ENCODE results near the gene CITED4. TPM values are rescaled to one million over a fixed set of nuclear protein-coding genes. Genes with fewer than 3 reads are reported as not detected.
A peak's percentile ranks its signal among the peaks of the same experiment; 100 is the strongest.

Gene CITED4
- total and polyA plus RNA-seq, 2 experiments from 2014 or later, result 98.6 to 180 TPM

GRCh38 chr1:40823983-40824382 lies 38.2 kb downstream of the CITED4 start:
- H3K27me3 ChIP-seq, result peaks cover 4% of the 10 kb centered on the region
- no peak for TF ChIP-seq CTCF (IDR thresholded peaks at IDR 0.05; ENCODE audit: low read depth, low read length)
- H3K4me1 ChIP-seq (ENCODE audit: low read depth), result peaks cover 12% of the 10 kb centered on the region
- no peak overlapping the region for H3K4me3 ChIP-seq
- peak overlapping the region; percentile 73 for H3K27ac ChIP-seq
- no peaks in the 10 kb centered on the region for H3K9me3 ChIP-seq (ENCODE audit: low read depth)
- DNase-seq (ENCODE audit: low read depth in 1 of 2, low spot score in 1 of 2), result no peak
- no peaks in the 10 kb centered on the region for H3K36me3 ChIP-seq

GRCh38 chr1:40823345-40823744 lies 38.8 kb downstream of the CITED4 start:
- Histone ChIP-seq H3K27ac (no peak overlapping the region), H3K4me1 (ENCODE audit: low read depth) (peaks cover 12% of the 10 kb centered on the region), H3K27me3 (peaks cover 7% of the 10 kb centered on the region), H3K36me3 (no peaks in the 10 kb centered on the region), H3K4me3 (no peak overlapping the region), H3K9me3 (ENCODE audit: low read depth) (no peaks in the 10 kb centered on the region)
- no peak for DNase-seq (ENCODE audit: low read depth in 1 of 2, low spot score in 1 of 2)
- TF ChIP-seq CTCF (IDR thresholded peaks at IDR 0.05; ENCODE audit: low read depth, low read length), result no peak

- H3K27ac ChIP-seq, result no peak overlapping the region
- DNase-seq (ENCODE audit: low read depth in 1 of 2, low spot score in 1 of 2), result no peak
- no peak for TF ChIP-seq CTCF (IDR thresholded peaks at IDR 0.05; ENCODE audit: low read depth, low read length)
- H3K27me3 ChIP-seq, result peaks cover 12% of the 10 kb centered on the region
- no peaks in the 10 kb centered on the region for H3K9me3 ChIP-seq (ENCODE audit: low read depth)
- H3K36me3 ChIP-seq, result no peaks in the 10 kb centered on the region
- no peak overlapping the region for H3K4me3 ChIP-seq
- H3K4me1 ChIP-seq (ENCODE audit: low read depth), result peaks cover 12% of the 10 kb centered on the region
These were observed 39.3 kb downstream of the CITED4 start for GRCh38 chr1:40822890-40823289.

GRCh38 chr1:40820911-40821693 lies 41.1 kb downstream of the CITED4 start:
- H3K27ac ChIP-seq, result no peak overlapping the region
- no peaks in the 10 kb centered on the region for H3K9me3 ChIP-seq (ENCODE audit: low read depth)
- TF ChIP-seq CTCF (IDR thresholded peaks at IDR 0.05; ENCODE audit: low read depth, low read length), result no peak
- H3K36me3 ChIP-seq, result no peaks in the 10 kb centered on the region
- H3K4me3 ChIP-seq, result no peak overlapping the region
- no peak for DNase-seq (ENCODE audit: low read depth in 1 of 2, low spot score in 1 of 2)
- H3K4me1 ChIP-seq (ENCODE audit: low read depth), result peaks cover 12% of the 10 kb centered on the region
- H3K27me3 ChIP-seq, result peaks cover 23% of the 10 kb centered on the region

GRCh38 chr1:40820251-40820797 lies 41.8 kb downstream of the CITED4 start:
- Histone ChIP-seq H3K27me3 (peaks cover 23% of the 10 kb centered on the region), H3K9me3 (ENCODE audit: low read depth) (no peaks in the 10 kb centered on the region), H3K36me3 (no peaks in the 10 kb centered on the region), H3K27ac (no peak overlapping the region), H3K4me1 (ENCODE audit: low read depth) (peaks cover 7% of the 10 kb centered on the region), H3K4me3 (no peak overlapping the region)
- no peak for TF ChIP-seq CTCF (IDR thresholded peaks at IDR 0.05; ENCODE audit: low read depth, low read length)
- no peak for DNase-seq (ENCODE audit: low read depth in 1 of 2, low spot score in 1 of 2)
